SHP77 (cell line): ENCODE measurements around the gene ARMC12.
"Not testable (repeated sequence)": the region's sequence is repeated elsewhere in the genome, so short reads cannot be mapped to it uniquely, and the experiment has no call there.

ENCODE experiments used
- DNase-seq, 2 experiments: peaks; one replicate each; lab custom pipeline; 2025; lab: John Stamatoyannopoulos, UW

Gene ARMC12, protein sequence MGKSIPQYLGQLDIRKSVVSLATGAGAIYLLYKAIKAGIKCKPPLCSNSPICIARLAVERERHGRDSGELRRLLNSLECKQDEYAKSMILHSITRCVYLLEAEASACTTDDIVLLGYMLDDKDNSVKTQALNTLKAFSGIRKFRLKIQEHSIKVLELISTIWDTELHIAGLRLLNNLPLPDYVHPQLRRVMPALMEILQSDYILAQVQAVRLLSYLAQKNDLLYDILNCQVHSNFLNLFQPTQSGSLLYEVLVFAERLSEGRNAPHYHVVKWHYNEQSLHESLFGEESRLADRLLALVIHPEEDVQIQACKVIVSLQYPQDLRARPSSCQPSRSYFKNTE

DNA sequence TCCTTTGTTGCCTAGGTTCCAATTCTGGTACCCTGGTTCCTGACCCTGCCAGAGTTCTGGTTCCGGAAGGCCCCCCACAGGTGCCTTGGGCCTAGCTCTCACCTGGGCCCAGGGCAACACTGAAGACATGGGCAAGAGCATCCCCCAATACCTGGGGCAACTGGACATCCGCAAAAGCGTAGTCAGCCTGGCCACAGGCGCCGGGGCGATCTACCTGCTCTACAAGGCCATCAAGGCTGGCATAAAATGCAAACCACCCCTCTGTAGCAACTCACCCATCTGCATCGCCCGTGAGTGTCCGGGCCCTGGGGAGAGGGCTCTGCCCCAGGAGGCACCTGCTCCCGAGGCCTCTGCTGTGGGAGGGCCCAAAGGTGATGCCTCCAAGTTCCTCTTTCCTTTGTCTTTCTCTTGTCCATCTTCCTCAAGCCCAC is at the start of gene ARMC12:
Gene ARMC12 (plus strand): TSS at position 51 of the 431 bp plus-strand sequence. CDS start 77 bp downstream, at position 128.
- no peak for DNase-seq

DNA sequence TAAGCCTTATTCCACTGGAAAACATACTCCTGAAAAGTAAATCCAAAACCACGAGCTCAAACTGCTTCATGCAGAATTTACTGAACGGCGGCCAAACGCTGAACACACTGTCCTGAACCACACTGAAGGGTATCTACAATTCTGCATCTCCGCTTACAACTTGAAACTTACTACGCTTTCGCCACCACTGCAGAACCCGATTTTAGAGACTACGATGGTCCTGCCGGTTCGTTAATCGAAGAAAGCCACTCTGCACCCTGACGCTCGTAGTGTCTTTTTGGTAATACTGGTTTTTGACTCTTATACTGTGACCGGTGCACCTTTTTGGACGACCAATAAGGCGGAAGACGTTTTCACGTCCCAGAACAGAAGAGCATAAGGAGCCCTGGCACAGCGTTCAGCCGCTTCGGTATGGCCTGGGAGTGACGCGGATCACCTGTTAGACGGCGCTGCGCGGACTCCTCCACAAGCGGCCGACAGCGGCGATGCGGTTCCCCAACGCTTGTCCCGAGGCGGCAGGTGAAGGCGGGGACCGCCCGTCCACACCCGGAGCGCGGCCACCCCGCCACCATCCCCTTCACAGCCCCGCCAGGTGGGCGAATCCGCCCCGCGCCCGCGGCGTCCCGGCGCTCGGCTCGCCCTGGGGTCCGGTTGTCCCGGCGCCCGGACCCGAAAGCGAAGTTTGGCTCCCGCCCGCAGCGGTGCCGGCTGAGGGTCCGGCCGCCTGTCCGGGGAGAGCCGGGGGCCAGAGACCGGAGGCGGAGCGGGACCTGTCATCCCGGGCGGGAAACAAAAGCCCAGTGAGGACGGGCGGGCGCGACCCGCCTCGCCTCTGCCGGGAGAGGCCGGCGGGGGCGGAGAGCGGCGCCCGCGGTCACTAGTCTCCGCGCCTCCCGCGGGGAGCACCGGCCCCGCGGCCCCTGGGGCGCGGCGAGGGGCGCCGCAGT is 48.9 kb upstream of the ARMC12 start:
- DNase-seq, result no peak

DNA sequence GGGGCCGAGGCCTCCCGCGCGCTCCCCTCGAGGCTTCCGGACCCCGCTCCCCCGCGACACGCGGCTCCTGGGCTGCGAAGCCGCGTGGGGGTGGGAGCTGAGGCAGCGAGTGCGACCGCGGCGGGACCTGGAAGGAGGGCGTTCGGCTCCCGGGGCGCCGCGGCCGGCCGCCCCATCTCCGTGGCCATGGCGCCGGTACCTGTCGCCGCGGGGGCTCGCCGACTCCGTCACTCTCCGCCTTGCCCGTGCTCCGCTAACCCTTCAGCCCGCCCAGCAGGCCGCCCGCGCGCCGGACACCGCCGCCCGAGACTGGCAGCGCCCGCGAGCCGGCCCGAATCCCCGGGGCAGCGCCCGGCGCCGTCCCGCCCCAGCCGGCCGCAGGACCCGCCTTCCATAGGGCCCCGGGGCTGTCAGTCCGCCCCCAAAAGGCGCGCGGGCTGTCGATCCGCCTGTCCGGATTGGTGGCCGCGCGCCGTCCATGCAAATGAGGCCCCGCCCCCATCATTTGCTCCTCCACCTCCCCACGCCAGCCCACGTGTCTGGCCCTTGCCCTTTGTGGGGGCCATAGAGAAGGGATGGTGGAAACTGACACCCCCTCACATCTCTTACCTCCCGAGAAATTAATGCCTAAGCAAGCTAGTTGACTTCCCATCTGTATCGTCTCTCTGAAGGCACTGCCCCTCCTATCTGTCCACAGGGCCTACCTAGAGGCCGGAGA is 48.1 kb upstream of the ARMC12 start, which contains the start of gene FKBP5:
Gene FKBP5 (minus strand): TSS at position 311 of the 718 bp plus-strand sequence. CDS start 46,091 bp downstream, outside the sequence.
- DNase-seq, result no peak

DNA sequence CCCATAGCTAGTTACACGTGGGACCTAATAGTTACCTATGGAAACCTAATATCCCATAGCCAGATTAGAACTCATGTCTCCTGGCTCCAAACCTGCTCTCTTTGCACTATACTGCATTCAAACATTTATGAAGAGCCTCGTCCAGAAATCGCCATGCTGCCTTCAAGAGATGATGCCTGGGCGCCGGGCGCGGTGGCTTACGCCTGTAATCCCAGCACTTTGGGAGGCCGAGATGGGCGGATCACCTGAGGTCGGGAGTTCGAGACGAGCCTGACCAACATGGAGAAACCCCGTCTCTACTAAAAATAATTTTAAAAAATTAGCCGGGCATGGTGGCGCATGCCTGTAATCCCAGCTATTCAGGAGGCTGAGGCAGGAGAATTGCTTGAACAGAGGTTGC is 46.8 kb upstream of the ARMC12 start:
- not testable (repeated sequence) for DNase-seq

DNA sequence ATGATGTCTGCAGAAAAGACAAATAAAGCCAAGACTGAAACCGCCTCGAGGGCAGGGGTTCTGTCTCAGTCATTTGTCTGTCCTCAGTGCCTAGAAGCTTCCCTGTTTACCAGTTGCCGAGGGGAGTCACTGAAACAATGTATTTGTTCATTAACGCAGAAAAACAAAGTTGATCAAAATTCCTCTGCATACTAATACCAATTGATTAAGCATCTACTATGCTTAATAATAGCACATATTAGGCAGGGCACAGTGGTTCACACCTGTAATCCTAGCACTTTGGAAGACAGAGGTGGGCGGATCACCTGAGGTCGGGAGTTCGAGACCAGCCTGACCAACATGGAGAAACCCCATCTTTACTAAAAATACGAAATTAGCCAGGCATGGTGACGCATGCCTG is 46.3 kb upstream of the ARMC12 start:
- DNase-seq, result no peak

DNA sequence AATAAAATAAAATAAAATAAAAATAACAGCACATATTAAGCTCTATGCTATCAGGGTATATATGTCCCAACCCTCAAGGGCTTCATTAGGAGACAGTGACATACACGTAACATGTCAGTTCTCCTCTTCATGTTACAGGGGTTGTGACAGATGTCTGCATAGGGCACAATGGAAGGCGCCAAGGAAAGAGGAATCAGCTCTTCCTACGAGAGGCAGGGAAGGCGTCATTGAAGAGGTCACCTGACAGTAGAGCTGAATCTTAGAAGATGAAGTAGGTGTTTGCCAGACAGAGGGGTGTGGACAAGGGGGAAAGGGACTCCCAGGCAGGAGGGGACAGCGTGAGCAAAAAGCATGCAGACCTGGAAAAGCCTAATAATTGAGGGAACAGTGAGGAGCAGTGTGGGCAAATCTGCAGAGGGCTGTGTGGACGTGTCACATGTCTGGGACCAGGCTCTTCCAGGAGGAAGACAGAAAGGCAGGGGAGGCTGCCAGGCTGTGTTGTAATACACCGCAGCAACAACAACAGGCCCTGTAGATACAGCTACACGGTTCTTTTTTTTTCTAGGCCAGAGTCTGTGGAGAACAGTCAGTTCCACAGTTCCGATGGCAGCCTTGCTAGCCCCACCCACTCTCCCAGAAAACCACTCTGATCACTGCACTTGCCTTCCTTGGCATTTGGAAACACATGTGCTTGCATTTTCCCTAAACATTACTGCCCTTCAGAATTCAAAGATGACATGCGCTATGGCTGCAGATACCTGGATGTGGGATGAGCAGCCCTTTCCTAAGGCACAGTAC is 45.6 kb upstream of the ARMC12 start:
- DNase-seq, result no peak

DNA sequence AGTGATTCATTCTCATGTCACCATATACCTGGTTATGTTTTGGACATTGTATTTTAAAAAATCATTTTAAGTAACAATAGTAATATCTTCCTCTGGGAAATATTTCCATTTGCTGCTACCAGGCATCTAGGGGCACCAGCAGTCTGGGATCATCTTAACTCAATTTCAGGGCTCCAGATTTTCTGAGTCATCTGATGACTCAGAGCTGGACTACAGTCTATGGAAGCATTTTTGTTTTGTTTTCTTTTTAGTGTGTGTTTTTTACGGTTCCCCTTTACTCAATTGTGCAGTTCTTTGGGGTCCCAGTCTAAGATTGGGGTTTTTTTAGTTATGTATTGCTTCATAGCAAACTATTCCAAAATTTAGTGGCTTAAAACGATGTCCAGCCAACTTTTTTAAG is 42.4 kb upstream of the ARMC12 start:
- no peak for DNase-seq

DNA sequence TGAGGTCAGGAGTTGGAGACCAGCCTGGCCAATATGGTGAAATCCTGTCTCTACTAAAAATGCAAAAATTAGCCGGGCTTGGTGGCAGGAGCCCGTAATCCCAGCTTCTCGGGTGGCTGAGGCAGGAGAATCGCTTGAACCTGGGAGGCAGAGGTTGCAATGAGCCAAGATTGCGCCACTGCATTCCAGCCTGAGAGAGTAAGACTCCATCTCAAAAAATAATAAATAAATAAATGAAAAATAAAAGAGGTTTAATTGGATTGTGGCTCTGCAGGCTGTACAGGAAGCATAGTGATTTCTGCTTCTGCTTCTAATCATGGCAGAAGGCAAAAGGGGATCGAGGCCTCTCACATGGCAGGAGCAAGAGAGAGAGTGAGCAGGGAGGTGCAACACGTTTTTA is 38.4 kb upstream of the ARMC12 start:
- DNase-seq, result not testable (repeated sequence)

DNA sequence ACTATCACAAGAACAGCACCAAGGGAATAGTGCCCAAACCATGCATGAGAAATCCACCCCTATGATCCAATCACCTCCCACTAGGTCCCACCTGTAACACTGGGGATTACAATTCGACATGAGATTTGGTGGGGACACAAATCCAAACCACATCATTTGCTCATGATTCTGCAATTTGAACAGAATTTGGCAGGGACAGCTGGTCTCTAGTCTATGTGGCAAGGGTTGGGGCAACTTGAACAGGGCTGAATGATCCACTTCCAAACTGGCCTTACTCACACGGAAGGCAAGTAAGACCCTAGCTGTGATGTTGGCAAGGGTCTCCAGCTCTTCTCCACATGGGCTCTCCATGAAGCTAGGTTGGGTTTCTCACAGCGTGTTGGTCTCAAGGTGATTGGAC is 38.0 kb upstream of the ARMC12 start:
- DNase-seq, result no peak

DNA sequence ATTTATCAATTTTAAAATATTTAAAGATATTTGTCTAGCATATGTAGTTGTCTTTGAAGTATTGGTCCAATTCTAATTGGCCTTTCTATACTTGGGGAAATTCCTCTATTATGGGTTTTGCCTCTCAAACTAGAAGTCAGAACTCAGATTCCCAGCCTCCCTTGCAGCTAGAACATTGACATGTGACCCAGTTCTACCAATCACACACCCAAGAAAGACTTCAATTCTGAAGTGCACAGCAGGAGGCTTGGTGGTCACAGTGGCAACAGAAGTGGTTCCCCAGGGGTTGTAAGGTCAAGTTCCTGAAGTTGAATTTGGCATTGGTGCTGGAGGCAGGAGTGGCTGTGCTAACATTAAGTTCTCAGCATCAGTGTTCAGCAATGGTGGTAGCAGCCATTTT is 33.3 kb upstream of the ARMC12 start:
- no peak for DNase-seq

DNA sequence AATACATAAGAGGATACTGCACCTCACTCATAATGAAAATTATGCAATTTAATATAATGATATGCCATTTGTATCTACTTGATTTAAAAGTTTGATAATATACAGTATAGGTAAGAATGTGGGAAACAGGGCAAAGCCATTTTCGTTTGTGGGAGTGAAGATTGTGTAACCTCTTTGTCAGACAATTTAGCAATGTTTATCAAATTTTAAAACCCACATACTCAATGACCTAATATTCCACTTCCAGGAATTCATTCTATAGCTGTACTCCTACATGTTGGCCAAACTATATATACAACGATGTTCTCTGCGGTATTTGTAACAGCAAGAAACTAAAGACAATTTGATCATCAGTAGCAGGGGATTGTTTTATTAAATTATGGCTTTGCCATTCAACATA is 30.4 kb upstream of the ARMC12 start:
- DNase-seq, result no peak

DNA sequence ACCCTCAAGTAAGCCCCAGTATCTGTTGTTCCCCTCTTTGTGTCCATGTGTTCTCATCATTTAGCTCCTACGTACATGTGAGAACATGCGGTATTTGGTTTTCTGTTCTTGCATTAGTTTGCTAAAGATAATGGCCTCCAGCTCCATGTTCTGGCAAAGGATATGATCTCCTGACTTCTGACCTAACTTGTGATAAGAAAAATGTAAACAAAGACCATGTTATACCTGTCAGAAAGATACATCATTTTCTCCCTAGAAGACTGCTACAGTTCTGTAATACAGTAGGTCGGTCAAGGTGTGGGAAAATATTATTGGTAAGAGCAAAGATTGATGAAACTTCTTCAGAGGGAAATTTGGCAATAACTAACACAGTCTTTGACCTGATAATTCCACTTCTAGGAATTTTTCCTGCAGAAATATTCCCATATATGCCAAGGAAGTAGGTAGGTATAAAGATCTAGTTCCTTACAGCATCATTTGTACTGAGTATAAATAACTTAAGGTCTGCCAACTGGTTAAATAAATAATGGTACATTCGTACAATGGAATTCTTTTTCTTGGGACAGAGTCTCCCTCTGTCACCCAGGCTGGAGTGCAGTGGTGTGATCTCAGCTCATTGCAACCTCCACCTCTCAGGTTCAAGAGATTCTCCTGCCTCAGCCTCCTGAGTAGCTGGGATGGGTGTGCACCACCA is 29.0 kb upstream of the ARMC12 start:
- no peak for DNase-seq

DNA sequence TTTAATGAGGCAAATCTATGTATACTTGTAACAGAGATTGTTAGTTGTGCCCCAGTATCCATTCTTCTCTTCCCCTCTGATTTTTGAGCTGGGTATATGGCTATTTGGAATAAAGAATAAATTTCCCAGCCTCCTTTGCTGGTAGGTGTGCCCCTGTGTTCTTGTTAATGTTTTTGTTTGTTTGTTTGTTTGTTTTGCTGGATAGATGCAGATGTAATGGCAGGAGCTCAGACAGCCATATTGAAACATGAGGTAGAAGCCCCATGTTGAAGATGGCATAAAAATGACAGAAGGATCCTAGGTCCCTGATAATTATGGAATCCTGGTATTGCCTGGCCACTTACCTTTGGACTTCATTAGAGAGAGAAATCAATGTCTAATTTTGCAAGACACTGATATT is 28.2 kb upstream of the ARMC12 start:
- no peak for DNase-seq

DNA sequence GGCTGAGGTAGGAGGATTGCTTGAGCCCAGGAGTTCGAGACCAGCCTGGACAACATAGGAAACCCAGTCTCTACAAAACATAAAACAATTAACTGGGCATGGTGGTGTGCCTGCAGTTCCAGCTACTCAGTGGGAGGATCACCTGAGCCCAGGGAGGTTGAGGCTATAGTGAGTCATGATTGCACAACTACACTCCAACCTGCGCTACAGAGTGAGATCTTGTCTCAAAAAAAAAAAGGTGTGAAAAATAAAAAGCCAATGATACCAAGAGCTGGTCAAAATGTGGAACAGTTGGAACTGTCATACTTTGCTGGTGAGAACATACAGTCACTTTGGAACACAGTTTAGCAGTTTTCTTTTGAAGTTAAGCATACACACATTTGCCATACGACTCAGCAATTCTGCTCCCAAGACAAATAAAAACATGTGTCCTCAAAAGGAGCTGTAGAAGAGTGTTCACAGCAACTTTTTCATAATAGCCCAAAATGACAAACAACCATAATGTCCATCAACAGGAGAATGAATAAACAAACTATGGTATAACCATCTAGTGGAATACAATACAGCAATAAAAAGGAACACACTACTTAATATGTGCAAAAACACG is 26.5 kb upstream of the ARMC12 start:
- DNase-seq, result no peak

DNA sequence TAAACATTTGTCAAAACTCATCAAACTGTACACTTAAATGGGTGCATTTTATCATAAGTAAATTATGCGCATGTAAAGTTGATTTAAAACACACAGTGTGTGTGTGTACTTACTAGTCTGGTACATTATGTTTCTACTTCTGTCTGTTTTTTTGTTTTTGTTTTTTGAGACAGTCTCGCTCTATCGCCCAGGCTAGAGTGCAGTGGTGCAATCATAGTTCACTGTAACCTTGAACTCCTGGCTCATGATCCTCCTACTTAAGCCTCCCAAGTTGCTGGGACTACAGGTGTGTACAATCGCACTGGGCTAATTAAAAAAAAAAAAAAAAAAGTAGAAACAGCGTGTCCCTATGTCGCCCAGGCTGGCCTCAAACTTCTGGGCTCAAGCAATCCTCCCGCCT is 25.1 kb upstream of the ARMC12 start:
- DNase-seq, result no peak

DNA sequence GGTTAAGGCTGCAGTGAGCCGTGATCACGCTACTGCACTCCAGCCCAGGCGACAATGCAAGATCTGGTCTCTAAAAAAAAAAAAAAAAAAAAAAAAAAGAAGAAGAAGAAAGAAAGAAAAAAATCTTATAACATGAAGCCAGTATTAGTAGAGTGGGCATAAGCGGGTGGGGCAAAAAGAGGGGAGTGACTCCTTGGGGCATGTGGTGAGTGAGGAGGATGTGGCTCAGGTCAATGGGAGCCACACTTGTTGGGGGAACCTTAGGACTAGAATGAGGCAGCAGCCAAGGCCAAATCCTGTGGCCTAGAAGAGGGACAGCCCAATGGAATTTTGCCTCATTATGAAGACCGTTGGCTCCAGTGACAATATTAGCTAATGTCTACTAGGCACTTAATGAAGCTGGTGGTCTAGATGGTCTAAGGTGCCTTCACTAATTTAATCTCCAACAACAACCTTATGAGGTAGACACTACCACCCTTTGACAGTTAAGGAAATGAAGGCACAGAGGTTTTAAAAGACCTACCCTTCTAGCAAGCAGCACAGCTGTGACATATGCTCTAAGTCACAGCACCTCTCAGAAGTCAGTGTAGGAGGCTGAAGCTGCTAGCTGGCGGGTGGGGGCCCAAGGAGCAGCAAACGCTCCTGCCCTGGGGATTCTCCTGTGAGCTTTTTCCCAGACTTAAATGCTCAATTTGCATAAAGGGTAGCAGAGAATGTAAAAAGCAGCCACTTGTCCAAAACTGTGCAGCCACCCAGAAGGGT is 23.6 kb upstream of the ARMC12 start:
- DNase-seq, result no peak

DNA sequence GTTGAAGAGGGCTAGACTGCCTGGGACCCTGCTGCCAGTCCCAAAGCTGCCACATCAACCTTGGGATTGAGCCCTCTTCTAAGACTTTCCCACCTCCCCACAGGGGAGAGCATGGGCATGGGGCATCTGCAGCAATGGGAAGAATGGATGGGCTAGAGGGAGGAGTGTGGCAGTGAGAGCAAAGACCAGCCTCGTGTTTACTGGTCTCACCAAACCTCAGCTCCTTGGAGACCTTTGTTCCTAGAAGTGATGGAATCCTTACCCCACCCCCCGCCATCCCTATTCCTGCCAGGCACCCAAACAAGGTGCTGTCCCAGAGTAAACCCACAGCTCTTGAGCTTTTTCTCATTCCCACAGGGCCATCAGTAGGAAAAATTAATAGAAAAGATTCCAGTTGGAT is 20.0 kb upstream of the ARMC12 start:
- no peak for DNase-seq

DNA sequence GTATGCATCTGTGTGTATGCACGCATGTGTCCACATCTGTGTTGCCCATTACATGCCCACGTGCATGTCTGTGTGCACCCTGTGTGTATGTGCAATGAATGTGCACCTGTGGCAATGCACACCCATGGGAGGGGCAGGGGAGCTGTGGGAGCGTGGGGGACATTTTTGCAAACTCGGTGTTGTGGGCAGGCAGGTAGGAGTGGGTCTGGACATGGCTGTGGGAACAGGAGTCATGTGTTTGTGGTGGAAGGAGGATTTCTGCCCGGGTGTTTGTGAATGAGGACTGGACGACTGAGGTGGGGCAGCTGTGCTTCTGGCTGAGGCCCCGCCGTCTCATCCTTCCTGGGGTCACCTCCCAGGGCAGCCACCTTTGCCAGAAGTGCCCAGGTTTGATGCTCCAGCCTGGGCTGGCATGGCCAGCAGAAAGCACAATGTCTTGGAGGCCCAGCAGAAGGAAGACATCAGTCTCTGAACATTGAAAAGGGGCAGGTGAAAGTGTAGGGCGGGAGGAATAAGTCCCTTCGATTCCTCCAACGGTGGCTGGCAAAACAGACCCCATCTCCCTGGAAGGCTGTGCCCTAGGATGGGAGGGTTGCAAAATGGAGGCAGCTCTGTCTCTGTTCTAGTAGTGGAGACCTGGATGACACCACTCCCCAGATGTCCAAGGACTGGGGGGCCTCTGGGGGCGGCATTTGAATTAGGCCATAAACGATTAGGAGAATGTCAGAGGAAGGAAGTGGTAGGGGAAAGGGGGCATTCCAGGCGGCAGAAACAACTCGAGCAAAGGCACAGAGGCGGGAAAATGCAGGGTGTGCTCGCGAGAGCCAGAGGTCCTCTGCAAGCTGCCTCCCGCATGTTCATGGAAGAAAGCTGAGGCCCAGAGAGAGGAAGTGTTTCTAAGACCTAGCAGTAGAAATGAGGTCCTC is 19.1 kb upstream of the ARMC12 start:
- DNase-seq, result no peak

DNA sequence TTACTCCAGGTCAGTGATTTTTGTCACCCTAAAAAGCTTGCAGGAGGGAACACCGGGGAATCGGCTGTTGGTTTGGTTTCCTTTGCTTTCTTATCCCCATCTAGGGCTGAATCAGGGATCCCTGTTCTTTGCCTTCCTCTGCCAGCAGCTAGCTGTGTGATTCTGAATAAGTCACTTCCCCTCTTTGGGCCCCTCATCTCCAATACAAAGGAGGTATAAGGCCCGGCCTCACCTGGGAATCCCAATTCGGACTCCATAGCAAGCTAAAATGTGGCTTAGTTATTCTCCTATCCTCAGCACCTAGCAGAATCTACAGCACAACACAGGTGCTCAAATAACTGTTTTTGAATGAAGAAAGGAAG is 18.5 kb upstream of the ARMC12 start:
- no peak for DNase-seq
